H1 (cell line): ENCODE measurements around the gene HOXB6. TPM values are rescaled to one million over a fixed set of nuclear protein-coding genes. Genes with fewer than 3 reads are reported as not detected.
A peak's percentile ranks its signal among the peaks of the same experiment; 100 is the strongest.

Source experiments
- CTCF ChIA-PET: fragments of 300-600 bp; sonication (Branson Sonifier 250); formaldehyde crosslinking; loops from one replicate; lab custom pipeline; 2021; ENCODE audit not compliant: partially characterized antibody; lab: Charles Lee
- POLR2A ChIA-PET: fragments of 300-600 bp; sonication (Branson Sonifier 250); formaldehyde crosslinking; loops from one replicate; lab custom pipeline; 2021; ENCODE audit warnings: inconsistent platforms; ENCODE audit not compliant: partially characterized antibody; lab: Charles Lee
- DNase-seq, 2 experiments: peaks; one replicate each; pipeline versions ENCODE4 v3.0.0 to v3.0.0-alpha.2; 2010 to 2022; ENCODE audit warnings: low spot score in 2 of 2, low read depth in 1 of 2, mixed read lengths in 1 of 2
- FAIRE-seq: peaks from 2 replicates; lab custom pipeline; 2011; peaks lifted over from hg19 to GRCh38; lab: Jason Lieb, UNC
- H2AFZ ChIP-seq: 2 replicates; pipeline ENCODE4 v1.8.1; 2012; ENCODE audit warnings: low read length, inconsistent platforms
- H2AK5ac ChIP-seq: 2 replicates; pipeline ENCODE4 v1.6.1; 2013; ENCODE audit warnings: low read depth, low read length
- H2BK120ac ChIP-seq: replicated peaks from 2 replicates; pipeline ENCODE3; 2013; ENCODE audit warnings: low read depth, low read length, inconsistent platforms
- H2BK12ac ChIP-seq: 2 replicates; pipeline ENCODE4 v1.6.1; 2013; ENCODE audit warnings: low read depth, low read length
- H2BK15ac ChIP-seq: 2 replicates; pipeline ENCODE4 v1.6.1; 2013; ENCODE audit warnings: low read length
- H2BK20ac ChIP-seq: 2 replicates; pipeline ENCODE4 v1.6.1; 2013; ENCODE audit warnings: low read length
- H2BK5ac ChIP-seq: 2 replicates; pipeline ENCODE4 v1.6.1; 2013; ENCODE audit warnings: low read depth, low read length
- H3K14ac ChIP-seq: 2 replicates; pipeline ENCODE4 v1.6.1; 2013; ENCODE audit warnings: inconsistent platforms; ENCODE audit not compliant: insufficient read length
- H3K18ac ChIP-seq: 2 replicates; pipeline ENCODE4 v1.6.1; 2013; ENCODE audit warnings: low read length; ENCODE audit errors: extremely low read depth
- H3K23ac ChIP-seq: 2 replicates; pipeline ENCODE4 v1.6.1; 2013; ENCODE audit warnings: inconsistent platforms; ENCODE audit not compliant: insufficient read length
- H3K23me2 ChIP-seq: 2 replicates; pipeline ENCODE4 v1.6.1; 2013; ENCODE audit warnings: low read depth, low read length
- H3K27ac ChIP-seq: 2 replicates; pipeline ENCODE4 v1.6.1; 2011; ENCODE audit warnings: low read depth, low read length, inconsistent platforms
- H3K27me3 ChIP-seq, 4 experiments: replicated peaks in 1 of 4; 1 replicate in 1 of 4; 2 replicates in 3 of 4; pipeline versions ENCODE4 v1.6.1 to v1.8.1; 2011 to 2013; ENCODE audit warnings: low read length in 3 of 4, mild to moderate bottlenecking in 3 of 4, inconsistent platforms in 2 of 4, mixed read lengths in 2 of 4, moderate library complexity in 1 of 4; ENCODE audit not compliant: control insufficient read depth in 3 of 4, insufficient read depth in 3 of 4; ENCODE audit errors: extremely low read depth in 1 of 4
- H3K36me3 ChIP-seq, 4 experiments: 2 replicates each; pipeline versions ENCODE4 v1.6.1 to v1.8.1; 2011 to 2013; ENCODE audit warnings: mild to moderate bottlenecking in 4 of 4, low read length in 3 of 4, moderate library complexity in 2 of 4, control low read depth in 1 of 4, inconsistent platforms in 1 of 4; ENCODE audit not compliant: insufficient read depth in 4 of 4, control insufficient read depth in 2 of 4
- H3K4ac ChIP-seq: replicated peaks from 2 replicates; pipeline ENCODE3; 2013; ENCODE audit warnings: low read length, low read depth, mixed read lengths, inconsistent platforms; ENCODE audit not compliant: insufficient read length
- H3K4me1 ChIP-seq, 4 experiments: replicated peaks in 1 of 4; 1 replicate in 1 of 4; 2 replicates in 3 of 4; pipeline versions ENCODE4 v1.6.1 to v1.8.1; 2011 to 2013; ENCODE audit warnings: low read length in 3 of 4, inconsistent platforms in 2 of 4, mixed read lengths in 1 of 4; ENCODE audit not compliant: insufficient read depth in 4 of 4, control insufficient read depth in 3 of 4
- H3K4me2 ChIP-seq, 2 experiments: 2 replicates each; pipeline versions ENCODE4 v1.6.1 to v1.8.1; 2011 to 2013; ENCODE audit warnings: low read depth in 2 of 2, low read length in 2 of 2, control low read depth in 1 of 2, inconsistent platforms in 1 of 2, mild to moderate bottlenecking in 1 of 2; ENCODE audit not compliant: insufficient read depth in 1 of 2
- H3K4me3 ChIP-seq, 4 experiments: fragments of 200-600, 300-600 bp in 1 of 4; sonication (generic), shearing (Covaris generic), sonication (Bioruptor Twin) in 1 of 4; 2 replicates each; pipeline versions ENCODE4 v1.5.1 to v1.8.1; 2011 to 2016; ENCODE audit warnings: low read length in 4 of 4, low read depth in 3 of 4, control low read depth in 2 of 4, inconsistent platforms in 2 of 4, mild to moderate bottlenecking in 2 of 4, mixed read lengths in 1 of 4, moderate library complexity in 1 of 4; ENCODE audit not compliant: insufficient read depth in 2 of 4; ENCODE audit errors: extremely low read depth in 1 of 4
- H3K56ac ChIP-seq: replicated peaks from 2 replicates; pipeline ENCODE3; 2013; ENCODE audit warnings: low read depth, mild to moderate bottlenecking, mixed read lengths, low read length, inconsistent platforms; ENCODE audit not compliant: insufficient read length
- H3K79me1 ChIP-seq: 2 replicates; pipeline ENCODE4 v1.6.1; 2013; ENCODE audit warnings: low read depth, low read length, control low read depth
- H3K79me2 ChIP-seq, 2 experiments: 2 replicates each; pipeline versions ENCODE4 v1.6.1 to v1.8.1; 2012 to 2013; ENCODE audit warnings: low read length in 2 of 2, mild to moderate bottlenecking in 2 of 2, inconsistent platforms in 1 of 2; ENCODE audit not compliant: insufficient read depth in 2 of 2, control insufficient read depth in 1 of 2
- H3K9ac ChIP-seq, 4 experiments: replicated peaks in 1 of 4; 1 replicate in 1 of 4; 2 replicates in 3 of 4; pipeline versions ENCODE4 v1.6.1 to v1.8.1; 2011 to 2013; ENCODE audit warnings: low read depth in 3 of 4, low read length in 3 of 4, control low read depth in 2 of 4, mild to moderate bottlenecking in 2 of 4, moderate library complexity in 2 of 4, inconsistent platforms in 1 of 4; ENCODE audit errors: extremely low read depth in 1 of 4
- H3K9me3 ChIP-seq, 2 experiments: 2 replicates each; pipeline versions ENCODE4 v1.6.1 to v1.8.1; 2012 to 2013; ENCODE audit warnings: mild to moderate bottlenecking in 2 of 2, moderate library complexity in 2 of 2, control low read depth in 1 of 2, inconsistent platforms in 1 of 2, low read depth in 1 of 2, low read length in 1 of 2, mixed read lengths in 1 of 2; ENCODE audit not compliant: insufficient read depth in 2 of 2
- H4K20me1 ChIP-seq, 2 experiments: replicated peaks in 1 of 2; 2 replicates each; pipeline versions ENCODE3 to v1.8.1; 2011 to 2013; ENCODE audit warnings: inconsistent platforms in 2 of 2, low read length in 2 of 2, mild to moderate bottlenecking in 1 of 2; ENCODE audit not compliant: insufficient read depth in 2 of 2, control insufficient read depth in 1 of 2
- H4K5ac ChIP-seq: 2 replicates; pipeline ENCODE4 v1.6.1; 2013; ENCODE audit warnings: low read length, low read depth, mixed read lengths, inconsistent platforms; ENCODE audit not compliant: insufficient read length
- H4K8ac ChIP-seq: 2 replicates; pipeline ENCODE4 v1.8.0; 2013; ENCODE audit warnings: mild to moderate bottlenecking, moderate library complexity, low read length, inconsistent platforms; ENCODE audit not compliant: insufficient read depth; ENCODE audit errors: extremely low read depth
- H4K91ac ChIP-seq: replicated peaks from 2 replicates; pipeline ENCODE3; 2013; ENCODE audit warnings: low read length, mixed read lengths, inconsistent platforms; ENCODE audit not compliant: insufficient read length
- BACH1 ChIP-seq: IDR thresholded peaks from 2 replicates; pipeline ENCODE4 v1.6.1; 2012; ENCODE audit warnings: low read length, improper control_type of control experiment
- CBX5 ChIP-seq: fragments of 300-800, 300-1000 bp; sonication (generic); IDR thresholded peaks from 2 replicates; pipeline ENCODE4 v1.7.1; 2016; ENCODE audit warnings: antibody characterized with exemption, low read length, low read depth
- EZH2 ChIP-seq: fragments of 200-600 bp; sonication (generic); IDR thresholded peaks from 2 replicates; pipeline ENCODE4 v1.7.1; 2012; ENCODE audit warnings: low read depth, mild to moderate bottlenecking, moderate library complexity, low read length, inconsistent platforms; ENCODE audit not compliant: severe bottlenecking
- KDM5A ChIP-seq: fragments of 200-600 bp; IDR thresholded peaks from 2 replicates; pipeline ENCODE4 v1.7.1; 2012; ENCODE audit warnings: mild to moderate bottlenecking, low read length, inconsistent platforms, mixed read lengths
- RNF2 ChIP-seq: fragments of 200-900, 300-1000 bp; sonication (generic); IDR thresholded peaks from 2 replicates; pipeline ENCODE4 v1.7.1; 2016; ENCODE audit warnings: borderline replicate concordance, low read depth, mild to moderate bottlenecking, antibody characterized with exemption, low read length; ENCODE audit not compliant: poor library complexity, severe bottlenecking; ENCODE audit errors: missing control alignments
- SUZ12 ChIP-seq: fragments of 200-600 bp; sonication (generic); IDR thresholded peaks from 2 replicates; pipeline ENCODE4 v1.6.1; 2012; ENCODE audit warnings: mild to moderate bottlenecking, inconsistent platforms, low read length, moderate library complexity, mixed read lengths
- WGBS, 2 experiments: shearing (Covaris generic) in 1 of 2; methylation state at CpG; one replicate each; pipeline versions ENCODE4 v1.1.6 to v1.1.7; 2013 to 2015; ENCODE audit warnings: low lambda C conversion rate in 2 of 2, mixed read lengths in 2 of 2, inconsistent platforms in 1 of 2, low coverage in 1 of 2, missing lambda C conversion rate in 1 of 2; ENCODE audit not compliant: insufficient replicate concordance in 2 of 2, insufficient coverage in 1 of 2, insufficient read length in 1 of 2; ENCODE audit errors: extremely low coverage in 1 of 2, missing lambda C conversion rate in 1 of 2; 5-methylcytosine and 5-hydroxymethylcytosine counted together
- polyA plus RNA-seq, 7 experiments: library from polyadenylated mRNA; depleted of rRNA in 3 of 7; stranded (reverse) in 5 of 7; unstranded in 2 of 7; fragments of >200 nt in 5 of 7; fragments of 200-250 nt in 2 of 7; gene quantifications; 1 replicate in 5 of 7; 2 replicates in 1 of 7; 4 replicates in 1 of 7; pipeline versions ENCODE4 v1.2.1 to v1.2.3, GENCODE V29; 2011 to 2013; ENCODE audit warnings: missing spikeins in 2 of 7, mixed read lengths in 2 of 7
- total RNA-seq: library from RNA; stranded (reverse); fragmentation: NEBNext Ultra II Directional; extraction: Animal tissue kit (Norgen Biotek cat#: 25700); gene quantifications from 2 replicates; pipeline ENCODE4 v1.2.1, GENCODE V29; 2021

Gene HOXB6
- total and polyA plus RNA-seq, 2 of the 8 experiments (the other 6 are each of a cell fraction or from before 2014, with no cell fraction given), result not detected

GRCh38 chr17:48612854-48613691 lies 8.3 kb upstream of the HOXB6 start:
- CTCF ChIA-PET, result interaction anchor here (0.6 to 2.0 kb wide), 12 partner anchors 9 to 610 kb away, joined by 3 to 6 read pairs (median 3); partner anchors contain the start of genes HOXB5 and HOXB9
- no peak overlapping the region for H3K4ac ChIP-seq
- no peak overlapping the region for H2BK15ac ChIP-seq
- no peak overlapping the region; a peak in 1 of 4 replicates for H3K4me2 ChIP-seq
- no peak overlapping the region for H3K23ac ChIP-seq
- no peaks in the 10 kb centered on the region; a peak in 1 of 4 replicates for H3K9me3 ChIP-seq
- no peak overlapping the region for H3K14ac ChIP-seq
- H2BK20ac ChIP-seq, result no peak overlapping the region
- H2BK5ac ChIP-seq, result no peak overlapping the region
- WGBS, 2 experiments, result 5% methylated on average over 28 of the region's 67 CpGs; no CpG with 5 or more reads in 1 of the 2 experiments
- no peak overlapping the region; a peak in 1 of 8 replicates for H3K4me3 ChIP-seq
- FAIRE-seq (no peak), DNase-seq (no peak)
- H3K79me1 ChIP-seq, result no peaks in the 10 kb centered on the region
- peak overlapping the region; percentile 24; the same call in 1 of the 2 replicates for H3K18ac ChIP-seq
- H3K9ac ChIP-seq, result no peak overlapping the region
- 0 out of 2 replicates have a peak, but pooled peaks cover 2% of the 10 kb centered on the region for H3K23me2 ChIP-seq
- H3K27ac ChIP-seq, result no peak overlapping the region
- no peak overlapping the region for H4K91ac ChIP-seq
- H2AFZ ChIP-seq, result no peak overlapping the region
- H2AK5ac ChIP-seq, result 0 out of 2 replicates have a peak overlapping the region, but pooled peaks have one; percentile 39
- no peak overlapping the region for H4K5ac ChIP-seq
- H3K27me3 ChIP-seq, result peaks cover 97 to 100% (median 100%) of the 10 kb centered on the region in 4 experiments
- TF ChIP-seq RNF2, result peak; percentile 77
- no peak for TF ChIP-seq CBX5
- TF ChIP-seq KDM5A, result no peak
- TF ChIP-seq BACH1, result 0 out of 2 replicates have a peak, but pooled peaks have one; percentile 8
- peak; percentile 58 for TF ChIP-seq SUZ12
- peak; percentile 71 for TF ChIP-seq EZH2
- POLR2A ChIA-PET, result interaction anchor here (1.7 to 2.0 kb wide), 2 partner anchors 12 to 49 kb away, joined by 3 to 4 read pairs; no protein-coding TSS in a partner anchor
- no peak overlapping the region; the same call in 1 of the 2 replicates for H4K8ac ChIP-seq
- peaks cover 0 to 18% (median 0%) of the 10 kb centered on the region in 4 experiments; a peak in 1 of 8 replicates for H3K36me3 ChIP-seq
- no peak overlapping the region for H2BK120ac ChIP-seq
- H3K56ac ChIP-seq, result no peak overlapping the region
- H3K79me2 ChIP-seq, result no peaks in the 10 kb centered on the region
- H2BK12ac ChIP-seq, result no peak overlapping the region
- H4K20me1 ChIP-seq, result peaks cover 20 to 39% of the 10 kb centered on the region in 2 experiments
- peaks cover 0 to 7% (median 4%) of the 10 kb centered on the region in 4 experiments; a peak in 5 of 7 replicates for H3K4me1 ChIP-seq
